ENCODE data around the gene CDK2AP2. TPM values are rescaled to one million over a fixed set of nuclear protein-coding genes. Genes with fewer than 3 reads are reported as not detected.
"Not testable (repeated sequence)": the region's sequence is repeated elsewhere in the genome, so short reads cannot be mapped to it uniquely, and the experiment has no call there.

Gene CDK2AP2
- total RNA-seq, 1 donor from 2014 or later = 32.0 TPM

DNA sequence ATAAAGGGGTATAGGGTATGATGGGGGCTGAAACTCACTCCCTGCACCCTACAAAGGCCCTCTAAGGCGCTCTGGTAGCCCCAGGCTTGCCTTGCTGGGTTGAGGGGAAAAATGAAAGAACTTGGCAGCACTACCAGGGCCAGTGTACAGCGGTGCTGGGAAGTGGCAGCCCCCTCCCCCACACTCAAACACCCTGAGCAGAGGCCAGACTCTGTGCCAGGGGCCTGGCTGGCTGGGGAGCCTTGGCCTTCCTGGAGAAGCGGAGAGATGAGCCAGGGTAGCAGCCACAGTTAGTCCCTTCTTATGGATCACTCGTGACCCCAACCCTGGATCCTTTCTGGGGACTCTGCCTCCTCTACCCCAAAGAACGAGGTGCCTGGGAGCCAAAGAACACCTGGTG, 41.6 kb downstream of the CDK2AP2 start:
- DNase-seq (ENCODE audit: low read depth, low spot score) = no peak
- H3K4me1 Mint-ChIP-seq = peaks cover 14% of the 10 kb centered on the region
- no peaks in the 10 kb centered on the region for H3K9me3 Mint-ChIP-seq
- no peaks in the 10 kb centered on the region for H3K36me3 Mint-ChIP-seq (ENCODE audit: low read depth)
- H3K4me3 Mint-ChIP-seq = peak overlapping the region; percentile 64
- TF ChIP-seq, protein P1, sequence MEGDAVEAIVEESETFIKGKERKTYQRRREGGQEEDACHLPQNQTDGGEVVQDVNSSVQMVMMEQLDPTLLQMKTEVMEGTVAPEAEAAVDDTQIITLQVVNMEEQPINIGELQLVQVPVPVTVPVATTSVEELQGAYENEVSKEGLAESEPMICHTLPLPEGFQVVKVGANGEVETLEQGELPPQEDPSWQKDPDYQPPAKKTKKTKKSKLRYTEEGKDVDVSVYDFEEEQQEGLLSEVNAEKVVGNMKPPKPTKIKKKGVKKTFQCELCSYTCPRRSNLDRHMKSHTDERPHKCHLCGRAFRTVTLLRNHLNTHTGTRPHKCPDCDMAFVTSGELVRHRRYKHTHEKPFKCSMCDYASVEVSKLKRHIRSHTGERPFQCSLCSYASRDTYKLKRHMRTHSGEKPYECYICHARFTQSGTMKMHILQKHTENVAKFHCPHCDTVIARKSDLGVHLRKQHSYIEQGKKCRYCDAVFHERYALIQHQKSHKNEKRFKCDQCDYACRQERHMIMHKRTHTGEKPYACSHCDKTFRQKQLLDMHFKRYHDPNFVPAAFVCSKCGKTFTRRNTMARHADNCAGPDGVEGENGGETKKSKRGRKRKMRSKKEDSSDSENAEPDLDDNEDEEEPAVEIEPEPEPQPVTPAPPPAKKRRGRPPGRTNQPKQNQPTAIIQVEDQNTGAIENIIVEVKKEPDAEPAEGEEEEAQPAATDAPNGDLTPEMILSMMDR (conservative IDR thresholded peaks at IDR 0.05) = no peak
- H3K27ac Mint-ChIP-seq (ENCODE audit: unreplicated experiment) = no peak overlapping the region
- H3K27me3 Mint-ChIP-seq (ENCODE audit: low read depth) = no peaks in the 10 kb centered on the region

- H3K4me3 Mint-ChIP-seq = peak overlapping the region; percentile 73
- not testable (repeated sequence) for H3K36me3 Mint-ChIP-seq (ENCODE audit: low read depth); DNase-seq (ENCODE audit: low read depth, low spot score); H3K9me3 Mint-ChIP-seq; H3K27ac Mint-ChIP-seq (ENCODE audit: unreplicated experiment); H3K27me3 Mint-ChIP-seq (ENCODE audit: low read depth)
- peaks cover 14% of the 10 kb centered on the region for H3K4me1 Mint-ChIP-seq
These were observed 42.4 kb downstream of the CDK2AP2 start for GRCh38 chr11:67465530-67465929.

DNA sequence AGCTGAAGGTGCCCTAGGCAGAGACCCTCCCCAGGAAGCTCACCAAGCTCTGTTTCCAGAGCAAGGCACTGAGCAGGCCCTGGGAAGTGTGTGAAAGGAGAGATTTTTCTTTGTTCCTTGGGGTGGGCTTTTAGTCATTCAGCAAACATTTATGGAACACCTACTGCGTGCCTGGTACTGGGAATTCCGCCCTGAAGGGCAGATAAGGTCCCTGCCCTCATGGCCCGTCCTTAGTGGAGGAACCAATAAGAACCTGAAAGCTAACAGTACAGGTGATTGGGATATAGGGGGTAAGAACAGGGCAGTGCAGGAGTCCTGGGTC, 42.8 kb downstream of the CDK2AP2 start:
- TF ChIP-seq, protein P1 (conservative IDR thresholded peaks at IDR 0.05) = no peak
- Mint-ChIP-seq H3K27me3 (ENCODE audit: low read depth) (peaks cover 2% of the 10 kb centered on the region), H3K4me1 (peaks cover 14% of the 10 kb centered on the region), H3K4me3 (peak overlapping the region; percentile 73), H3K36me3 (ENCODE audit: low read depth) (no peaks in the 10 kb centered on the region), H3K9me3 (no peaks in the 10 kb centered on the region), H3K27ac (ENCODE audit: unreplicated experiment) (no peak overlapping the region)
- DNase-seq (ENCODE audit: low read depth, low spot score) = no peak

- peak; percentile 68 for DNase-seq (ENCODE audit: low read depth, low spot score)
- Mint-ChIP-seq H3K4me1 (peaks cover 14% of the 10 kb centered on the region), H3K4me3 (peak overlapping the region; percentile 81), H3K9me3 (no peaks in the 10 kb centered on the region), H3K27me3 (ENCODE audit: low read depth) (peaks cover 2% of the 10 kb centered on the region), H3K27ac (ENCODE audit: unreplicated experiment) (peak overlapping the region; percentile 6), H3K36me3 (ENCODE audit: low read depth) (no peaks in the 10 kb centered on the region)
- TF ChIP-seq, protein P1 (conservative IDR thresholded peaks at IDR 0.05) = no peak
These were observed 43.4 kb downstream of the CDK2AP2 start for GRCh38 chr11:67464411-67465188.

DNA sequence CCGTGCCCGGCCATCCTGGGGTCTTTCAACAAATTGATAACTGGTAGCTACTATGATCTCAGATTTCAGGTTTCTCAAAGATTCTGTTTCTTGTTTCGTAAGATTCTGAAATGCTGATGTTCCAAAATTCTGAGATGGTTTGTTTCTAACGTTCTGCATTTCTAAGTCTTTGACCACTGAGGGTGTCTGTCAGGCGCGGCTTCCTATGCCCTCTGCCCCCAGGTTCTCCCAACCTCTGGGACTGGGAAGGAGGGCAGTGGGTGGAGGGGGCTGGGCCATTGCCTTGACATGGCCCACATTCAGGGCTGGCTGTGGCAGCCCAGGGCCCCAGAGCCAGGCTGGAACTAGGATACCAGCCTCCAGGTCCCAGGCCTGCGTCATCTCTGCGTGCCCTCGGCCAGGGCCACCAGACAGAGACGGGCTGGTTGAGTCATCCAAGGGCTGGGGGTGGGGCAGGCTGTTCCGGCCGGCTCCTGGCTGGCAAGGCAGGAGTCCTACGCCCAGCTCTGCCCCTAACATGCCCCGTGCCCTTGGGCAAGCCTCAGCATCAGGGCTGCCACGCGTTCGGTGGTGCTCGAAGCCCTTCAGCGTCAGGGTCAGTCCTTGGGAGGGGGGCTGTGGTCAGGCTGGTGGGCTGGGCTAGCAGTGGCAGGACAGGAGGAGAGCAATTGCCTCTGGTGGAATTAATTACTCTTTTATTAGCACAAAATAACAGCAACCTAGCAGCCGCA, 44.1 kb downstream of the CDK2AP2 start:
- no peak overlapping the region for H3K27ac Mint-ChIP-seq (ENCODE audit: unreplicated experiment)
- peaks cover 14% of the 10 kb centered on the region for H3K4me1 Mint-ChIP-seq
- no peak for DNase-seq (ENCODE audit: low read depth, low spot score)
- peak overlapping the region; percentile 81 for H3K4me3 Mint-ChIP-seq
- H3K9me3 Mint-ChIP-seq = no peaks in the 10 kb centered on the region
- no peaks in the 10 kb centered on the region for H3K36me3 Mint-ChIP-seq (ENCODE audit: low read depth)
- peaks cover 2% of the 10 kb centered on the region for H3K27me3 Mint-ChIP-seq (ENCODE audit: low read depth)
- TF ChIP-seq, protein P1 (conservative IDR thresholded peaks at IDR 0.05) = no peak

DNA sequence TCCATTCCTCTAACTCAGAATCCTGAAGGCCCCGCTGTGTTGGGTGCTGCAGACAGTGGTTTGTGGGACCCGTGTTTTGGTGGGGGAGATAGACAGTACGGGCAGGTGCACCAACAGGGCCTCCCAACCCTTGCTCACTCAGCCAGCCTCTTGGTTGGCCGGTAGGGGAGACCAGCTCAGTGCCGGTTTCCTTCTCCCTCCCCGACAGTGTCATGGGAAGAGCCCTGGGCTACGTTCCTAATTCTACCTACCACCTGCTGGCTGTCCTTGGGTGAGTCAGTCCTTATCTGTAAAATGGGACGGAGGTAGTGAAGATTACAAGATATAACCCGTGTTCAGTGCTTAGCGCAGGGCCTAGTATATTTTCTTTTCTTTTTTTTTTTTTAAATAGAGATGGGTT, 44.8 kb downstream of the CDK2AP2 start:
- DNase-seq (ENCODE audit: low read depth, low spot score) = no peak
- Mint-ChIP-seq H3K4me1 (peaks cover 10% of the 10 kb centered on the region), H3K27ac (ENCODE audit: unreplicated experiment) (no peak overlapping the region), H3K27me3 (ENCODE audit: low read depth) (peaks cover 2% of the 10 kb centered on the region), H3K9me3 (no peaks in the 10 kb centered on the region), H3K36me3 (ENCODE audit: low read depth) (no peaks in the 10 kb centered on the region), H3K4me3 (peak overlapping the region; percentile 47)
- TF ChIP-seq, protein P1 (conservative IDR thresholded peaks at IDR 0.05) = no peak
